ENCODE results near the gene CRYBB2.

DNA sequence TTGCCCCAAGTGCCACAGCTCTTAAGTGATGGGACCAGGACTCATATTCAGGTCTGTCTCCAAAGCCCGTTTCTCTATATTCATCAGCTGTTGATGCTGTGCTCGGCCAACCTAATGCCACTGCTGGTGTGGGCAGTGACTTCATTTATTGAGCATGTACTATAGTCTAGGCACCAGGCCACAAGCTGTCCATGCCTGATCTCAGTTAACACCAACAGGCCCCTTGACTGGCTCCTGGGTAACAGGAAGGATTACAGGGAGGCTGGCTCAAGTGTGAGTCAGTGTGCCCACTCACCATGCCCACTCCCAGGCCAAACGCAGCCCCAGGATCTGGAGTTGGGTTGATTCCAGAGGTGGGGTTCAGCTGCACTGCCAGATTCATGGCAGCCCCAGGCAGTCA lies 8.6 kb upstream of the CRYBB2 start:
- TF ChIP-seq EZH2phosphoT487 (IDR thresholded peaks at IDR 0.05; ENCODE audit: low read depth, severe bottlenecking, unreplicated experiment), result no peak
- TF ChIP-seq, protein P1, sequence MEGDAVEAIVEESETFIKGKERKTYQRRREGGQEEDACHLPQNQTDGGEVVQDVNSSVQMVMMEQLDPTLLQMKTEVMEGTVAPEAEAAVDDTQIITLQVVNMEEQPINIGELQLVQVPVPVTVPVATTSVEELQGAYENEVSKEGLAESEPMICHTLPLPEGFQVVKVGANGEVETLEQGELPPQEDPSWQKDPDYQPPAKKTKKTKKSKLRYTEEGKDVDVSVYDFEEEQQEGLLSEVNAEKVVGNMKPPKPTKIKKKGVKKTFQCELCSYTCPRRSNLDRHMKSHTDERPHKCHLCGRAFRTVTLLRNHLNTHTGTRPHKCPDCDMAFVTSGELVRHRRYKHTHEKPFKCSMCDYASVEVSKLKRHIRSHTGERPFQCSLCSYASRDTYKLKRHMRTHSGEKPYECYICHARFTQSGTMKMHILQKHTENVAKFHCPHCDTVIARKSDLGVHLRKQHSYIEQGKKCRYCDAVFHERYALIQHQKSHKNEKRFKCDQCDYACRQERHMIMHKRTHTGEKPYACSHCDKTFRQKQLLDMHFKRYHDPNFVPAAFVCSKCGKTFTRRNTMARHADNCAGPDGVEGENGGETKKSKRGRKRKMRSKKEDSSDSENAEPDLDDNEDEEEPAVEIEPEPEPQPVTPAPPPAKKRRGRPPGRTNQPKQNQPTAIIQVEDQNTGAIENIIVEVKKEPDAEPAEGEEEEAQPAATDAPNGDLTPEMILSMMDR (IDR thresholded peaks at IDR 0.05; ENCODE audit: poor library complexity), result no peak

All from hepatocyte (in vitro differentiated cells).